A172 (cell line): ENCODE data around the gene PPCDC. TPM values are rescaled to one million over a fixed set of nuclear protein-coding genes. Genes with fewer than 3 reads are reported as not detected.
A peak's percentile ranks its signal among the peaks of the same experiment; 100 is the strongest.
"Not testable (repeated sequence)": the region's sequence is repeated elsewhere in the genome, so short reads cannot be mapped to it uniquely, and the experiment has no call there.

Experiments
- DNase-seq: peaks from one replicate; pipeline ENCODE4 v3.0.0-alpha.2; 2015; ENCODE audit warnings: low spot score
- total RNA-seq: library from RNA; depleted of rRNA; stranded (reverse); fragments of >200 nt; shearing (Covaris generic); gene quantifications from 2 replicates; pipeline ENCODE4 v1.2.3, GENCODE V29; 2014

PPCDC gene
- total RNA-seq, 1 experiment from 2014 or later, result 16.1 TPM

GRCh38 chr15:75065851-75066509, 42.6 kb downstream of the PPCDC start:
- DNase-seq, result peak; percentile 56

GRCh38 chr15:75067123-75067830, 43.9 kb downstream of the PPCDC start:
- DNase-seq, result peak; percentile 94

GRCh38 chr15:75068748-75069147, 45.4 kb downstream of the PPCDC start:
- no peak for DNase-seq

- DNase-seq, result no peak
Measured at GRCh38 chr15:75069301-75069925, 46.0 kb downstream of the PPCDC start.

GRCh38 chr15:75070674-75071073, 47.3 kb downstream of the PPCDC start:
- DNase-seq, result no peak

GRCh38 chr15:75073197-75073596, 49.8 kb downstream of the PPCDC start:
- DNase-seq, result no peak

- DNase-seq, result no peak
Measured at GRCh38 chr15:75076277-75076676, 52.9 kb downstream of the PPCDC start.

GRCh38 chr15:75077551-75077961, 54.2 kb downstream of the PPCDC start:
- DNase-seq, result not testable (repeated sequence)

- no peak for DNase-seq
Measured at GRCh38 chr15:75081150-75081549, 57.8 kb downstream of the PPCDC start.

- no peak for DNase-seq
Measured at GRCh38 chr15:75082689-75083088, 59.3 kb downstream of the PPCDC start.

GRCh38 chr15:75085708-75086107, 62.3 kb downstream of the PPCDC start:
- not testable (repeated sequence) for DNase-seq

- no peak for DNase-seq
Measured at GRCh38 chr15:75089456-75090387, 66.3 kb downstream of the PPCDC start.

GRCh38 chr15:75090388-75090734, 67.0 kb downstream of the PPCDC start:
- peak; percentile 35 for DNase-seq

- DNase-seq, result no peak
Measured at GRCh38 chr15:75091814-75092213, 68.4 kb downstream of the PPCDC start.

GRCh38 chr15:75094961-75095478, 71.6 kb downstream of the PPCDC start:
- not testable (repeated sequence) for DNase-seq

GRCh38 chr15:75095594-75095993, 72.2 kb downstream of the PPCDC start:
- DNase-seq, result no peak

- no peak for DNase-seq
Measured at GRCh38 chr15:75097939-75098338, 74.5 kb downstream of the PPCDC start.

GRCh38 chr15:75098404-75098803, 75.0 kb downstream of the PPCDC start:
- DNase-seq, result no peak
